ENCODE measurements around the gene CRACR2B.
A peak's percentile ranks its signal among the peaks of the same experiment; 100 is the strongest.

CRACR2B gene

GRCh38 chr11:811446-812245, 16.1 kb upstream of the CRACR2B start:
- DNase-seq (ENCODE audit: low spot score), result no peak

- no peak for DNase-seq (ENCODE audit: low spot score)
These were observed 15.3 kb upstream of the CRACR2B start for GRCh38 chr11:812390-812789.

GRCh38 chr11:813072-813455, 14.7 kb upstream of the CRACR2B start:
- DNase-seq (ENCODE audit: low spot score), result no peak

- DNase-seq (ENCODE audit: low spot score), result no peak
These were observed 14.1 kb upstream of the CRACR2B start for GRCh38 chr11:813456-814096.

- no peak for DNase-seq (ENCODE audit: low spot score)
These were observed 11.9 kb upstream of the CRACR2B start for GRCh38 chr11:815675-816432.

GRCh38 chr11:816433-816779, 11.3 kb upstream of the CRACR2B start:
- no peak for DNase-seq (ENCODE audit: low spot score)

- peak; percentile 84 for DNase-seq (ENCODE audit: low spot score)
These were observed 9.2 kb upstream of the CRACR2B start, which contains the start of gene PNPLA2 for GRCh38 chr11:818396-819128. Gene PNPLA2, plus strand, starts transcription at chr11:818914. Its CDS starts 805 bp downstream, at chr11:819719.

- DNase-seq (ENCODE audit: low spot score), result peak; percentile 95
These were observed 8.4 kb upstream of the CRACR2B start for GRCh38 chr11:819129-819931.

- peak; percentile 58 for DNase-seq (ENCODE audit: low spot score)
These were observed 7.6 kb upstream of the CRACR2B start for GRCh38 chr11:819943-820649.

- peak; percentile 89 for DNase-seq (ENCODE audit: low spot score)
These were observed 6.8 kb upstream of the CRACR2B start for GRCh38 chr11:820655-821511.

- DNase-seq (ENCODE audit: low spot score), result no peak
These were observed 6.0 kb upstream of the CRACR2B start for GRCh38 chr11:821512-822371.

- no peak for DNase-seq (ENCODE audit: low spot score)
These were observed 4.1 kb upstream of the CRACR2B start for GRCh38 chr11:823441-824291.

GRCh38 chr11:824292-824880, 3.3 kb upstream of the CRACR2B start:
- no peak for DNase-seq (ENCODE audit: low spot score)

- no peak for DNase-seq (ENCODE audit: low spot score)
These were observed 2.8 kb upstream of the CRACR2B start for GRCh38 chr11:824942-825341.

GRCh38 chr11:825366-826226, 2.1 kb upstream of the CRACR2B start:
- DNase-seq (ENCODE audit: low spot score), result no peak

- DNase-seq (ENCODE audit: low spot score), result no peak
These were observed 1.5 kb upstream of the CRACR2B start for GRCh38 chr11:826227-826621.

- DNase-seq (ENCODE audit: low spot score), result no peak
These were observed 928 bp upstream of the CRACR2B start for GRCh38 chr11:826836-827145.

Measured in AG20443 (cell line).